ENCODE data around the gene VPS51. TPM values are rescaled to one million over a fixed set of nuclear protein-coding genes. Genes with fewer than 3 reads are reported as not detected.

Gene VPS51
- total RNA-seq, 1 experiment from 2014 or later: 77.0 TPM

GRCh38 chr11:65127473-65128181, 31.6 kb downstream of the VPS51 start:
- Mint-ChIP-seq H3K27ac (ENCODE audit: low read depth, unreplicated experiment) (no peak overlapping the region), H3K9me3 (ENCODE audit: unreplicated experiment) (no peaks in the 10 kb centered on the region), H3K4me3 (ENCODE audit: unreplicated experiment) (no peak overlapping the region), H3K4me1 (ENCODE audit: insufficient read depth, unreplicated experiment) (peaks cover 8% of the 10 kb centered on the region), H3K27me3 (ENCODE audit: insufficient read depth, unreplicated experiment) (no peaks in the 10 kb centered on the region), H3K36me3 (ENCODE audit: insufficient read depth, unreplicated experiment) (peaks cover 62% of the 10 kb centered on the region)
- CTCF ChIA-PET: no interaction called here
- POLR2A ChIA-PET: interaction anchor here (1.6 to 2.5 kb wide), 2 partner anchors 11 to 54 kb away, joined by 3 to 9 read pairs; partner anchors contain the start of genes CAPN1 and ZNHIT2
- TF ChIP-seq CTCF (IDR thresholded peaks at IDR 0.05; ENCODE audit: unreplicated experiment): no peak
- intact Hi-C loops (cut with micrococcal nuclease): no loop called here
- TSS peak; percentile 5 for BruUV-seq (replicated peaks)
- no peak for DNase-seq (ENCODE audit: unreplicated experiment)

- ChIA-PET POLR2A (interaction anchor here (2.5 kb wide), 1 partner anchor 11 kb away, joined by 9 read pairs; the partner anchor contains the start of gene ZNHIT2), CTCF (interaction anchor here (0.7 to 1.2 kb wide), 5 partner anchors 11 to 75 kb away, joined by 3 to 4 read pairs (median 3); partner anchors contain the start of genes TM7SF2 and ZNHIT2)
- intact Hi-C loops (cut with micrococcal nuclease): no loop called here
- peaks cover 62% of the 10 kb centered on the region for H3K36me3 Mint-ChIP-seq (ENCODE audit: insufficient read depth, unreplicated experiment)
- no peak overlapping the region for H3K4me3 Mint-ChIP-seq (ENCODE audit: unreplicated experiment)
- DNase-seq (ENCODE audit: unreplicated experiment): no peak
- no peak for TF ChIP-seq CTCF (IDR thresholded peaks at IDR 0.05; ENCODE audit: unreplicated experiment)
- H3K27me3 Mint-ChIP-seq (ENCODE audit: insufficient read depth, unreplicated experiment): no peaks in the 10 kb centered on the region
- peaks cover 16% of the 10 kb centered on the region for H3K4me1 Mint-ChIP-seq (ENCODE audit: insufficient read depth, unreplicated experiment)
- BruUV-seq (replicated peaks): no TSS peak
- no peaks in the 10 kb centered on the region for H3K9me3 Mint-ChIP-seq (ENCODE audit: unreplicated experiment)
- no peak overlapping the region for H3K27ac Mint-ChIP-seq (ENCODE audit: low read depth, unreplicated experiment)
Measured at GRCh38 chr11:65128182-65129145, 32.5 kb downstream of the VPS51 start.

GRCh38 chr11:65129649-65130441, 33.8 kb downstream of the VPS51 start:
- H3K4me3 Mint-ChIP-seq (ENCODE audit: unreplicated experiment): no peak overlapping the region
- no TSS peak for BruUV-seq (replicated peaks)
- POLR2A ChIA-PET: interaction anchor here (1.2 kb wide), 1 partner anchor 50 kb away, joined by 4 read pairs; no protein-coding TSS in a partner anchor

More at GRCh38 chr11:65129649-65130441, 33.8 kb downstream of the VPS51 start:
- CTCF ChIA-PET: interaction anchor here (0.9 to 1.2 kb wide), 4 partner anchors 13 to 124 kb away, joined by 3 read pairs; partner anchors contain the start of gene ZNHIT2
- H3K27me3 Mint-ChIP-seq (ENCODE audit: insufficient read depth, unreplicated experiment): no peaks in the 10 kb centered on the region
- H3K36me3 Mint-ChIP-seq (ENCODE audit: insufficient read depth, unreplicated experiment): peaks cover 58% of the 10 kb centered on the region
- no peaks in the 10 kb centered on the region for H3K9me3 Mint-ChIP-seq (ENCODE audit: unreplicated experiment)
- intact Hi-C loops (cut with micrococcal nuclease): no loop called here
- no peak for DNase-seq (ENCODE audit: unreplicated experiment)
- peaks cover 17% of the 10 kb centered on the region for H3K4me1 Mint-ChIP-seq (ENCODE audit: insufficient read depth, unreplicated experiment)
- H3K27ac Mint-ChIP-seq (ENCODE audit: low read depth, unreplicated experiment): no peak overlapping the region
- no peak for TF ChIP-seq CTCF (IDR thresholded peaks at IDR 0.05; ENCODE audit: unreplicated experiment)

Measured in MCF 10A (cell line).